Body of pancreas (tissue), 4 donors: ENCODE measurements around the gene MC5R.

Source experiments
- CTCF ChIP-seq, 7 experiments: fragments of 450-650 bp in 4 of 7; fragments of 200-600 bp in 3 of 7; sonication (generic) in 3 of 7; IDR thresholded peaks; one replicate each; pipeline ENCODE4 v1.5.1; 2016 to 2019; ENCODE audit warnings: antibody characterized with exemption in 7 of 7
- POLR2A ChIP-seq, 3 donors: fragments of 450-650 bp; IDR thresholded peaks; one replicate each; pipeline ENCODE4 v1.6.1; 2016; ENCODE audit warnings: antibody characterized with exemption in 3 of 3, mild to moderate bottlenecking in 2 of 3

GRCh38 chr18:13826209-13826608 lies 2.3 kb downstream of the MC5R start:
- TF ChIP-seq POLR2A (IDR thresholded peaks at IDR 0.05): no peak
- no peak for TF ChIP-seq CTCF (IDR thresholded peaks at IDR 0.05)
